Ectodermal cell (in vitro differentiated cells): Measurements from ENCODE around the gene LRRC59.

ENCODE experiments used
- H3K27ac ChIP-seq: 2 replicates; pipeline ENCODE4 v1.7.0; 2013; ENCODE audit warnings: mild to moderate bottlenecking, low read depth, low read length; ENCODE audit not compliant: insufficient read depth, poor library complexity, severe bottlenecking
- H3K27me3 ChIP-seq: 2 replicates; pipeline ENCODE4 v1.7.0; 2013; ENCODE audit warnings: mild to moderate bottlenecking, low read length; ENCODE audit not compliant: insufficient read depth, control insufficient read depth, poor library complexity, severe bottlenecking
- H3K36me3 ChIP-seq: one replicate; pipeline ENCODE4 v1.7.0; 2013; ENCODE audit warnings: low read length; ENCODE audit not compliant: control insufficient read depth, insufficient read depth
- H3K4me1 ChIP-seq: one replicate; pipeline ENCODE4 v1.7.0; 2013; ENCODE audit warnings: low read length; ENCODE audit not compliant: control insufficient read depth, insufficient read depth
- H3K4me3 ChIP-seq: 2 replicates; pipeline ENCODE4 v1.7.0; 2013; ENCODE audit warnings: low read depth, low read length, control low read depth; ENCODE audit not compliant: insufficient read depth
- H3K9me3 ChIP-seq: 2 replicates; pipeline ENCODE4 v1.7.0; 2013; ENCODE audit warnings: mild to moderate bottlenecking, low read length, moderate library complexity; ENCODE audit not compliant: control insufficient read depth
- WGBS, 2 experiments: methylation state at CpG; one replicate each; pipeline ENCODE4 v1.1.7; 2013; ENCODE audit warnings: missing lambda C conversion rate in 2 of 2; 5-methylcytosine and 5-hydroxymethylcytosine counted together

Gene LRRC59

GRCh38 chr17:50372758-50373556, 24.4 kb downstream of the LRRC59 start, which contains the start of the genes EME1 and MRPL27:
Gene EME1, plus strand, starts transcription at chr17:50373229. Its CDS starts 1,980 bp downstream, at chr17:50375209.
Gene MRPL27, minus strand, starts transcription at chr17:50373184. Its CDS starts 14 bp downstream, at chr17:50373170.
- H3K36me3 ChIP-seq = peaks cover 26% of the 10 kb centered on the region
- H3K27ac ChIP-seq = no peak within 1 kb of the TSS
- H3K4me3 ChIP-seq = peak within 1 kb of the TSS; percentile 95
- no peaks in the 10 kb centered on the region for H3K27me3 ChIP-seq
- no peaks in the 10 kb centered on the region for H3K9me3 ChIP-seq
- no peaks in the 10 kb centered on the region for H3K4me1 ChIP-seq
- WGBS, 2 experiments = 2 to 3% methylated on average over 41 to 42 of the region's 42 CpGs

GRCh38 chr17:50372222-50372757, 25.0 kb downstream of the LRRC59 start:
- Histone ChIP-seq H3K36me3 (peaks cover 33% of the 10 kb centered on the region), H3K9me3 (no peaks in the 10 kb centered on the region), H3K27ac (no peak overlapping the region), H3K4me1 (no peaks in the 10 kb centered on the region), H3K27me3 (no peaks in the 10 kb centered on the region), H3K4me3 (peak overlapping the region; percentile 95)
- WGBS, 2 experiments = 34 to 37% methylated on average over 14 of the region's 14 CpGs

DNA sequence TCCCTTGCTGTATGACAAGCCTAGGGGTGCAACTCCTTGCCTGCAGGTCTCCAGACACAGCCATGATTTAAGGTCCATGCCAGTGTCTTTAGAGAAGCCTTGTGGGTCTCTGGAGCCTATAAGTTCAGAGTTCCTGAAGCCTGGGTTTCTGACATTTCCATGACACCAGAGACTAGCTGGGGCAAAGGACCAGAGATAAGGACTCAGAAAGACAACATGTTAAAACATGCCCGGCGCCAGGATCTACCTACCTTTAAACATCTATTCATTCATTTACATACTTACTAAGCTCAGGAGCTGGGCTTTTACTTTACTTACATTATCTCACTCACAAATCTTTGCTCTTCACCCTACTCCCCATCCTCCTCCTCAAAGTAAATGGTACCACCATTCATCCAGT, 25.8 kb downstream of the LRRC59 start:
- 90 to 91% methylated on average over 2 of the region's 2 CpGs for WGBS, 2 experiments
- H3K27me3 ChIP-seq = no peaks in the 10 kb centered on the region
- peaks cover 38% of the 10 kb centered on the region for H3K36me3 ChIP-seq
- no peaks in the 10 kb centered on the region for H3K9me3 ChIP-seq
- H3K4me3 ChIP-seq = no peak overlapping the region
- no peaks in the 10 kb centered on the region for H3K4me1 ChIP-seq
- no peak overlapping the region for H3K27ac ChIP-seq

- Histone ChIP-seq H3K9me3 (no peaks in the 10 kb centered on the region), H3K27me3 (no peaks in the 10 kb centered on the region), H3K4me1 (peaks cover 2% of the 10 kb centered on the region), H3K27ac (no peak overlapping the region), H3K4me3 (no peak overlapping the region), H3K36me3 (peaks cover 35% of the 10 kb centered on the region)
- 92 to 96% methylated on average over 5 of the region's 5 CpGs for WGBS, 2 experiments
Observed at GRCh38 chr17:50370052-50370451, 27.3 kb downstream of the LRRC59 start.

GRCh38 chr17:50367401-50367800, 29.9 kb downstream of the LRRC59 start:
- peaks cover 24% of the 10 kb centered on the region for H3K4me1 ChIP-seq

DNA sequence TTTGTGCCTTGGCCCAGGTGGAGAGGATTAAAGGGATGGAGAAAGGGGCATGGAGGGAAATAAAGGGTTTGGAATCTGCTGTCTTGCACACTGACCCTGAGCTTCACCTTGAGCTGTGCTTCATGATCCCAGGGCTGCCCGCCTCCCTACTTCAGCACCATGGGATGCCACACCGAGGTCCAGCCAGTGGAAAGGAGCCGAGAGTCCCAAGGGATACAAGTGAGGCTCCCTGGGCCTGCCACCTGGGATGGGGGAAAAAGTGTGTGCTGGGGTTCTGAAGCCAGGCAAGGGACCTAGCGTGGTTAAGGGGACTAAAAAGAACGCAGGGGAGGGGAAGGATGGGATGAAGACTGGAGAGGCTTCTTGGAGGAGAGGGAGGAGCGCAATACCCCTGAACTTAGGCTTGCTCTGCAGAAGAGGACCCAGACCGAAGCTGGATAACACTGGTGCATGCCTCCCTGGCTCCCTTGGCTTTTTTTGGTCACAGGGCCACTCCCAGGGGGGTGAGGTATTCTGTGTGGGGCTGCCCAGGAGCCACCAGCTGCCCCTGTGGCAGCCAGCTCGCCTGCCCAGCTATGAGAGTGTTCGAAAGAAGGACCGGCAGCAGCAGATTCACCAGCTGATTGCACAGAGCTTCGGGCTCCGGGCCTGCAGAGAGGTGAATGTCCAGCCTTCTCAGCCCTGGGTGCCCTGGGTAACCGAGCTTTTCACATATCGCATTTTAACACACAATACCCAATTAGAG, 31.5 kb downstream of the LRRC59 start:
- H3K27me3 ChIP-seq = no peaks in the 10 kb centered on the region
- H3K4me1 ChIP-seq = peaks cover 29% of the 10 kb centered on the region
- no peak overlapping the region for H3K27ac ChIP-seq
- H3K9me3 ChIP-seq = no peaks in the 10 kb centered on the region
- 91 to 93% methylated on average over 14 of the region's 14 CpGs for WGBS, 2 experiments
- H3K36me3 ChIP-seq = peaks cover 35% of the 10 kb centered on the region
- H3K4me3 ChIP-seq = no peak overlapping the region

More at GRCh38 chr17:50367401-50367800, 29.9 kb downstream of the LRRC59 start:
- H3K36me3 ChIP-seq = peaks cover 35% of the 10 kb centered on the region
- 87 to 95% methylated on average over 1 of the region's 1 CpG for whole genome bisulfite sequencing, 2 experiments
- H3K9me3 ChIP-seq = no peaks in the 10 kb centered on the region
- no peak overlapping the region for H3K4me3 ChIP-seq
- H3K27ac ChIP-seq = no peak overlapping the region
- no peaks in the 10 kb centered on the region for H3K27me3 ChIP-seq

DNA sequence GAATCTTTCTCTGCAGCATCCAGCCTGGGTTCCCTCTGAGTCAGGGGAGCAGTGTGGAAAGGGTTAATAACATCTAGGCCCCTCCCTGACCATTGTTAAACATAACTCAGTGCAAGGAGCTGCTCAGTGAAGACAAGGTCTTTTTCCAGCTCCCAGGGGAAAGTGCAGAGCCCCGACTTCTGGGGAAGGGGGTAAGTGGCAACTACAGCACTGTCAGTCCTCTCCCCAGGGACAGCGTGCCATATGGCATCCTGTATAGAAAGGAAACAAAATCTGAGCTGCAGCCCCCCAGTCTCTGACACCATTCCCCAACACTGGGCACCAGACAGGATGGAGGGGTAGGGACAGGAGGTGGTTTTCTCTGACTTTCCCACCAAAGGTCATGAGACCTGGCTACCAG, 32.2 kb downstream of the LRRC59 start:
- WGBS, 2 experiments = 61 to 62% methylated on average over 2 of the region's 2 CpGs
- no peak overlapping the region for H3K4me3 ChIP-seq

DNA sequence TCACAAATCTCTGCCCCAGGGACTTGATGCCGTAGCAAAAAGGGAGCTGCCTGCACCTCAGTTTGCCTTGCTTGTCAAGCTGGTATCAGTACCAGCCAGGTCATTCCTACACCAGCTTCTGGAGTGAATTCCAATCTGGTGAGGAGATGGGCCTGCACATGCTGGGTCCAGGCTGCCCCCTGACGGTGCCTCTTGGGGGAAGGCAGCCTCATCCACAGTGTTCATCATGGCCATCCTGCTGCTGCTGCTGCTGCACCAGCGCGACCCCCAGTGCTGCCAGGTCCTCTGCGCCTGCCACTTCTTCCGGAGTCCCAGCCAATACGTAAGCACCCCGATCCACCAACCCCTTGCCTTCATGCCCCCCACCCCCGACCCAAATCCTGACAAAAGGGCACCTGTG, 32.6 kb downstream of the LRRC59 start:
- Histone ChIP-seq H3K4me1 (peaks cover 29% of the 10 kb centered on the region), H3K4me3 (no peak overlapping the region), H3K36me3 (peaks cover 24% of the 10 kb centered on the region), H3K9me3 (no peaks in the 10 kb centered on the region), H3K27me3 (no peaks in the 10 kb centered on the region), H3K27ac (no peak overlapping the region)
- WGBS, 2 experiments = 67 to 68% methylated on average over 9 of the region's 9 CpGs

More for the DNA sequence above, 32.2 kb downstream of the LRRC59 start:
- Histone ChIP-seq H3K4me1 (peaks cover 29% of the 10 kb centered on the region), H3K27me3 (no peaks in the 10 kb centered on the region), H3K27ac (no peak overlapping the region), H3K9me3 (no peaks in the 10 kb centered on the region), H3K36me3 (peaks cover 28% of the 10 kb centered on the region)

DNA sequence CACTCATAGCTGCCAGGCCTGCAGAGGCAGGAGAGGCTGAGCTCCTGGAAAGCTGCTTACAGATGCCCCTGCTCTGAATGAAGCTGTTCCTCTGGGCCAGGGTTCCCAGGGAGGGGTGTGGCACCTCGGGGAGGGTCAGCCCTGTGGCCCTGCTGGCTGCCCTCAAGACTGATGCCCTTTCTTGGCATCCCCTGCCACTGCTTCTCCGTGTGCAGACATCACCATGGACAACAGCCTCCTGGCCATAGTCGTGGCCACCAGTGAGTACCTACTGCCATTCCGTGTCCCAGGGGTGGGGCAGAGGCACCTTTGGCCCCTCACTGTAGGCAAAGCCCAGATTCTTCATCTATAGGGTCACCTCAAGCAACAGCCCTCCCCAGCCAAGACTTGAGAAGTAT, 33.3 kb downstream of the LRRC59 start:
- Histone ChIP-seq H3K9me3 (no peaks in the 10 kb centered on the region), H3K27ac (peak overlapping the region; percentile 36), H3K4me1 (peaks cover 29% of the 10 kb centered on the region), H3K27me3 (no peaks in the 10 kb centered on the region), H3K4me3 (no peak overlapping the region), H3K36me3 (peaks cover 19% of the 10 kb centered on the region)
- 68 to 69% methylated on average over 4 of the region's 4 CpGs for WGBS, 2 experiments
